Measurements from ENCODE around the gene PHF5A.

GRCh38 chr22:41411021-41411851 is 57.3 kb downstream of the PHF5A start:
- TF ChIP-seq EZH2 (IDR thresholded peaks at IDR 0.05; ENCODE audit: borderline replicate concordance, low read depth, low read length, poor library complexity, severe bottlenecking), result no peak
- TF ChIP-seq CTCF (conservative IDR thresholded peaks at IDR 0.05; ENCODE audit: low read depth, low read length), result no peak

Measured in A673 (cell line).